KOPT-K1 (cell line): Measurements from ENCODE around the gene FYB2.
"Not testable (repeated sequence)": the region's sequence is repeated elsewhere in the genome, so short reads cannot be mapped to it uniquely, and the experiment has no call there.

Experiments used
- H3K27ac ChIP-seq: fragments of 200-600 bp; sonication (generic); 2 replicates; pipeline ENCODE4 v1.5.1; 2016; ENCODE audit warnings: antibody characterized with exemption, mild to moderate bottlenecking, low read depth, low read length; ENCODE audit not compliant: poor library complexity, severe bottlenecking
- H3K36me3 ChIP-seq: fragments of 200-600 bp; sonication (generic); 2 replicates; pipeline ENCODE4 v1.5.1; 2017; ENCODE audit warnings: antibody characterized with exemption, mild to moderate bottlenecking, low read length, moderate library complexity; ENCODE audit not compliant: insufficient read depth
- H3K9me3 ChIP-seq: fragments of 200-600 bp; sonication (generic); 2 replicates; pipeline ENCODE4 v1.5.1; 2017; ENCODE audit warnings: antibody characterized with exemption, low read length, mild to moderate bottlenecking; ENCODE audit not compliant: insufficient read depth, poor library complexity, severe bottlenecking

The FYB2 gene

GRCh38 chr1:56788102-56788501 is 31.1 kb downstream of the FYB2 start:
- no peaks in the 10 kb centered on the region for H3K9me3 ChIP-seq
- H3K27ac ChIP-seq = no peak overlapping the region
- H3K36me3 ChIP-seq = no peaks in the 10 kb centered on the region

- Histone ChIP-seq H3K36me3 (no peaks in the 10 kb centered on the region), H3K27ac (no peak overlapping the region), H3K9me3 (no peaks in the 10 kb centered on the region)
Observed at GRCh38 chr1:56787330-56787729, 31.9 kb downstream of the FYB2 start.

GRCh38 chr1:56782773-56783172 is 36.4 kb downstream of the FYB2 start:
- Histone ChIP-seq H3K36me3 (no peaks in the 10 kb centered on the region), H3K27ac (no peak overlapping the region), H3K9me3 (no peaks in the 10 kb centered on the region)

- Histone ChIP-seq H3K9me3 (no peaks in the 10 kb centered on the region), H3K36me3 (no peaks in the 10 kb centered on the region), H3K27ac (no peak overlapping the region)
Observed at GRCh38 chr1:56780826-56781225, 38.4 kb downstream of the FYB2 start.

GRCh38 chr1:56780128-56780750 is 39.0 kb downstream of the FYB2 start:
- H3K9me3 ChIP-seq = no peaks in the 10 kb centered on the region
- no peaks in the 10 kb centered on the region for H3K36me3 ChIP-seq
- H3K27ac ChIP-seq = no peak overlapping the region

- Histone ChIP-seq H3K27ac (no peak overlapping the region), H3K9me3 (no peaks in the 10 kb centered on the region), H3K36me3 (no peaks in the 10 kb centered on the region)
Observed at GRCh38 chr1:56777972-56778371, 41.2 kb downstream of the FYB2 start.

GRCh38 chr1:56774732-56775131 is 44.5 kb downstream of the FYB2 start:
- not testable (repeated sequence) for H3K27ac ChIP-seq, H3K36me3 ChIP-seq, H3K9me3 ChIP-seq

- Histone ChIP-seq H3K27ac (no peak overlapping the region), H3K9me3 (no peaks in the 10 kb centered on the region), H3K36me3 (no peaks in the 10 kb centered on the region)
Observed at GRCh38 chr1:56774067-56774609, 45.1 kb downstream of the FYB2 start.

GRCh38 chr1:56773341-56774066 is 45.7 kb downstream of the FYB2 start:
- Histone ChIP-seq H3K36me3 (no peaks in the 10 kb centered on the region), H3K27ac (no peak overlapping the region), H3K9me3 (no peaks in the 10 kb centered on the region)

- Histone ChIP-seq H3K36me3 (no peaks in the 10 kb centered on the region), H3K9me3 (no peaks in the 10 kb centered on the region), H3K27ac (no peak overlapping the region)
Observed at GRCh38 chr1:56771717-56772116, 47.5 kb downstream of the FYB2 start.

GRCh38 chr1:56758794-56759193 is 60.4 kb downstream of the FYB2 start:
- Histone ChIP-seq H3K27ac (no peak overlapping the region), H3K36me3 (no peaks in the 10 kb centered on the region), H3K9me3 (no peaks in the 10 kb centered on the region)

GRCh38 chr1:56758135-56758534 is 61.1 kb downstream of the FYB2 start:
- Histone ChIP-seq H3K27ac (no peak overlapping the region), H3K36me3 (no peaks in the 10 kb centered on the region), H3K9me3 (no peaks in the 10 kb centered on the region)

GRCh38 chr1:56755911-56756310 is 63.3 kb downstream of the FYB2 start:
- Histone ChIP-seq H3K27ac (no peak overlapping the region), H3K9me3 (no peaks in the 10 kb centered on the region), H3K36me3 (no peaks in the 10 kb centered on the region)

GRCh38 chr1:56754708-56755479 is 64.3 kb downstream of the FYB2 start:
- no peak overlapping the region for H3K27ac ChIP-seq
- no peaks in the 10 kb centered on the region for H3K36me3 ChIP-seq
- H3K9me3 ChIP-seq = no peaks in the 10 kb centered on the region

- no peaks in the 10 kb centered on the region for H3K36me3 ChIP-seq
- H3K27ac ChIP-seq = no peak overlapping the region
- H3K9me3 ChIP-seq = no peaks in the 10 kb centered on the region
Observed at GRCh38 chr1:56745231-56745630, 74.0 kb downstream of the FYB2 start.
